ENCODE measurements around the gene TGM1. TPM values are rescaled to one million over a fixed set of nuclear protein-coding genes. Genes with fewer than 3 reads are reported as not detected.

Gene TGM1
- total and polyA plus RNA-seq, 5 donors from 2014 or later, result 4.0 TPM; not detected in 4

- H3K27me3 ChIP-seq (ENCODE audit: control insufficient read depth, insufficient read depth, low read length), result no peaks in the 10 kb centered on the region
- Mint-ChIP-seq H3K4me3 (peak within 1 kb of the TSS in 3 of 4 donors; percentile 43 to 73 (median 68)), H3K4me1 (peaks cover 17 to 56% (median 29%) of the 10 kb centered on the region in 4 donors), H3K27ac (peak within 1 kb of the TSS; percentile 23 to 85 (median 65)), H3K27me3 (no peaks in the 10 kb centered on the region), H3K9me3 (no peaks in the 10 kb centered on the region), H3K36me3 (peaks cover 33% of the 10 kb centered on the region)
- no peak within 1 kb of the TSS for H3K4me3 ChIP-seq (ENCODE audit: low read depth, low read length)
- H3K27ac ChIP-seq (ENCODE audit: insufficient read depth, low read length, poor library complexity, severe bottlenecking), result no peak within 1 kb of the TSS
- ATAC-seq (ENCODE audit: low read depth in 2 of 2) (no peak), DNase-seq (peak; percentile 47 to 59 (median 56))
- no peaks in the 10 kb centered on the region for H3K9me3 ChIP-seq (ENCODE audit: control insufficient read depth in 2 of 2, low read length in 2 of 2)
- peaks cover 45% of the 10 kb centered on the region for H3K36me3 ChIP-seq (ENCODE audit: control insufficient read depth, insufficient read depth, low read length)
- H3K4me1 ChIP-seq (ENCODE audit: control insufficient read depth, insufficient read depth, low read length, poor library complexity, severe bottlenecking), result peaks cover 45% of the 10 kb centered on the region
Observed at GRCh38 chr14:24307575-24308341, 44.8 kb upstream of the TGM1 start, which contains the start of gene CIDEB. CIDEB (minus strand) TSS chr14:24307977; CDS start chr14:24307858, 119 bp downstream.

DNA sequence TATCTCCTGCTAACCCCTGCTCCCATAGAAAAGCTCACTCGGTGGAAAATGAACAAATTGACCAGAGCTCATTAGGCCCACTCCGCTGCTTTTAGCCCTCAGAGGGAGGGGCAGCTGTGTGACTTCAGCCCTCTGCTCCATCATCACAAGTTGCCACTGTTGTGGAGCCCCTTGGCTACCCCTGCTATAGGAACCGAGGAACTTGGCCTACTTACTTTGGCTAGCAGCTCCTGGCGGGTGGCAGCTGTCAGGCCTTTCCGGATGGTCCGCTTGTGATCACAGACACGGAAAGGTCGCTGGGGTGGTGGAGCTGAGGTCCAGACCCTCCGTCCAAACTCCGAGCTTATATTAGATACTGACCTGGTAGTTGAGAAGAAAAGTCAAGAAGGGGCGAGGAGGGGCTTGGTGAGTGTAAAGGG is 44.2 kb upstream of the TGM1 start:
- Mint-ChIP-seq H3K4me3 (peak overlapping the region in 1 of 4 donors; percentile 58), H3K27me3 (no peaks in the 10 kb centered on the region), H3K36me3 (peaks cover 35% of the 10 kb centered on the region), H3K9me3 (no peaks in the 10 kb centered on the region), H3K27ac (peak overlapping the region in 2 of 3 donors; percentile 64 to 69), H3K4me1 (peaks cover 14 to 50% (median 25%) of the 10 kb centered on the region in 4 donors)
- H3K4me3 ChIP-seq (ENCODE audit: low read depth, low read length), result no peak overlapping the region
- no peaks in the 10 kb centered on the region for H3K27me3 ChIP-seq (ENCODE audit: control insufficient read depth, insufficient read depth, low read length)
- H3K27ac ChIP-seq (ENCODE audit: insufficient read depth, low read length, poor library complexity, severe bottlenecking), result no peak overlapping the region
- peaks cover 39% of the 10 kb centered on the region for H3K4me1 ChIP-seq (ENCODE audit: control insufficient read depth, insufficient read depth, low read length, poor library complexity, severe bottlenecking)
- DNase-seq (no peak), ATAC-seq (ENCODE audit: low read depth in 2 of 2) (no peak)
- H3K9me3 ChIP-seq (ENCODE audit: control insufficient read depth in 2 of 2, low read length in 2 of 2), result no peaks in the 10 kb centered on the region
- H3K36me3 ChIP-seq (ENCODE audit: control insufficient read depth, insufficient read depth, low read length), result peaks cover 51% of the 10 kb centered on the region

DNA sequence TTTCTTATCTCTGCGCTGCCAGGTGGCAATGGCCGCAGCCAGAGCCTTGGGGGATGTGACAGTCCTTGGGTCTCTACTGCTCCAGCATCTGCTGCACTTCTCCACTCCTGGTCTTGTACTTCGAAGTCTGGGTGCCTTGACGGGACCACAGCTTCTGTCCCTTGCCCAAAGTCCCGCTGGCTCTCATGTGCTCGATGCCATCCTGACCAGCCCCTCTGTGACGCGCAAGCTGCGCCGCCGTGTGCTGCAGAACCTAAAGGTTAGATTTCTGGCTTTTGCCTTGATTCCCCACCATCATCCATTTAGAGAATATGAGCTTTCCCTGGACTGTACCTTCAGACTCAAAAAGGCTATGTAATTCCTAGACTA is 41.0 kb upstream of the TGM1 start:
- Histone ChIP-seq H3K9me3 (ENCODE audit: control insufficient read depth in 2 of 2, low read length in 2 of 2) (no peaks in the 10 kb centered on the region), H3K27ac (ENCODE audit: insufficient read depth, low read length, poor library complexity, severe bottlenecking) (no peak overlapping the region), H3K27me3 (ENCODE audit: control insufficient read depth, insufficient read depth, low read length) (no peaks in the 10 kb centered on the region), H3K36me3 (ENCODE audit: control insufficient read depth, insufficient read depth, low read length) (peaks cover 59% of the 10 kb centered on the region), H3K4me1 (ENCODE audit: control insufficient read depth, insufficient read depth, low read length, poor library complexity, severe bottlenecking) (peaks cover 26% of the 10 kb centered on the region), H3K4me3 (ENCODE audit: low read depth, low read length) (no peak overlapping the region)
- peak overlapping the region in 2 of 4 donors; percentile 29 to 36 for H3K4me3 Mint-ChIP-seq
- no peaks in the 10 kb centered on the region for H3K27me3 Mint-ChIP-seq
- H3K27ac Mint-ChIP-seq, result no peak overlapping the region
- no peak for DNase-seq
- peaks cover 12 to 56% (median 30%) of the 10 kb centered on the region in 4 donors for H3K4me1 Mint-ChIP-seq
- H3K9me3 Mint-ChIP-seq, result no peaks in the 10 kb centered on the region
- peaks cover 37% of the 10 kb centered on the region for H3K36me3 Mint-ChIP-seq
- ATAC-seq (ENCODE audit: low read depth in 2 of 2), result no peak

DNA sequence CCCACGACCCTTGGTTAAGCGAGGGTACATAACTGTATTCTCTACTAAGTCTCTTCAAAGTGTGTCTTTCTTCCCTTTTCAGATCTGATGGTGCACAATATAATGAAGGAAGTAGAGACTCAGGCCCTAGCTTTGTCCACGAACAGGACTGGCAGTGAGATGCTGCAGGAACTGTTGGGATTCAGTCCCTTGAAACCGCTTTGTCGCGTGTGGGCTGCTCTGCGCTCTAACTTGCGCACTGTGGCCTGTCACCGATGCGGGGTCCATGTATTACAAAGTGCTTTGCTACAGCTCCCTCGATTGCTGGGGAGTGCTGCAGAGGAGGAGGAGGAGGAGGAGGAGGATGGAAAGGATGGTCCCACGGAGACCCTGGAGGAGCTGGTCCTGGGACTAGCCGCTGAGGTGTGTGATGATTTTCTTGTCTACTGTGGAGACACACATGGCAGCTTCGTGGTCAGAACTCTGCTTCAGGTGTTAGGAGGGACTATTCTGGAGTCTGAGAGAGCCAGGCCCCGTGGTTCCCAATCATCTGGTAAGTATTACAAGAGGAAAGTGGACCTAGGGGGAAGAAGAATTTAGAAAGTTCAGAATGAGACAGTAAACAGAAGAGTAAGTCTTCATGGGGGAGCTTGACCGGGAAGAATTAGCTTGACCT is 37.5 kb upstream of the TGM1 start:
- Mint-ChIP-seq H3K9me3 (no peaks in the 10 kb centered on the region), H3K4me3 (peak overlapping the region; percentile 89 to 97 (median 93)), H3K27me3 (no peaks in the 10 kb centered on the region), H3K36me3 (peaks cover 28% of the 10 kb centered on the region), H3K4me1 (peaks cover 22 to 58% (median 42%) of the 10 kb centered on the region in 4 donors), H3K27ac (peak overlapping the region; percentile 38 to 99 (median 92))
- Histone ChIP-seq H3K27ac (ENCODE audit: insufficient read depth, low read length, poor library complexity, severe bottlenecking) (peak overlapping the region; percentile 84), H3K9me3 (ENCODE audit: control insufficient read depth in 2 of 2, low read length in 2 of 2) (no peaks in the 10 kb centered on the region), H3K4me1 (ENCODE audit: control insufficient read depth, insufficient read depth, low read length, poor library complexity, severe bottlenecking) (peaks cover 31% of the 10 kb centered on the region), H3K36me3 (ENCODE audit: control insufficient read depth, insufficient read depth, low read length) (peaks cover 51% of the 10 kb centered on the region), H3K27me3 (ENCODE audit: control insufficient read depth, insufficient read depth, low read length) (no peaks in the 10 kb centered on the region), H3K4me3 (ENCODE audit: low read depth, low read length) (peak overlapping the region; percentile 86)
- ATAC-seq (ENCODE audit: low read depth in 2 of 2) (no peak), DNase-seq (no peak)

DNA sequence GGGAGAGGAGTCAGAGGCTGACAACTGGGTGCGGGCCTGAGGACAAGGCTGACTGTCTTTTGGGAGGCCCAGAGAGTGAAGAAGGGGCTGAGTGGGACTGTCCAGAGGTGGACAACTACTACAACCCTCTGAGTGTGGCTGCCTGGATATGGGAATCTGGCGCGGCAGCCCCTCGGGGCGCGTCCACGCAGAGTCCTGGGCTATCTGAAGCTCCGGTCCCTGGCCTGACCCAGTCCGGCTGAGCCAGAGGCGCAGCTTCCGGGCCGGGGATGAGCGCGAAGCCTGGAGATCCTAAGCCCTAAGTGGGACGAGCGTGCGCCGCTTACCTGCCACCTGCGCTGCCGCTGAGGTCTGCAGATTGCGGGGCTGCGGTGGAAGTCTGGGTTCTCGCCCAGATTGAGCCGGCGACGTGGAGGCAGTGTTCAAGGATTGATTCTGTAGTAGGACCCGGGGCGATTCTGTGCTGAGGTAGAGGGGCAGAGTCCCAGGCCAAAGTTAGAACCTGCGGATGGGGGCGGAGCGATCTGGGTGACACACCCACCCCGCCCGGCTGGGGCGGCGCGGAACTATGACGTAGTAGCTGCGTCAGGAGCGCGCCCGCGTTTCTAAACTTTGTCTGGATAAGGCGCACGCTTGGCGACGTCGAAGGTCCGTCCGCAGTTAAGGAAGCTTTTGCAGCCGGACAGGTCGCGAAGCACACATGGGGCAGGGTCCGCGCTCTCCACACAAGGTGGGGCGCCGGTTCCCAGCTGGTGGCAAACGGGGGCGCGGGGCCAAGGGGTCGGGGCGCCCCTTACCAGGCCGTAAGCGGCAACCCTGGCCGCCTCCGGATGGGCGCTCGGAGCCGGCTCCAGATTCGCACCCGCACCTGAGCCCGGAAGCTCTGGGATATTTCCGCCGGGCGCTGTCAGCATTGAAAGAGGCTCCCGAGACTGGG is 36.5 kb upstream of the TGM1 start, which contains the start of the genes DHRS1 and NOP9:
Gene DHRS1 (minus strand): TSS at position 526 of the 937 bp plus-strand sequence. CDS start 674 bp downstream, outside the sequence.
Gene NOP9 (plus strand): TSS at position 596 of the 937 bp plus-strand sequence. CDS start 105 bp downstream, at position 701.
- Mint-ChIP-seq H3K9me3 (no peaks in the 10 kb centered on the region), H3K27ac (peak within 1 kb of the TSS; percentile 76 to 99 (median 92)), H3K4me3 (peak within 1 kb of the TSS; percentile 89 to 97 (median 93)), H3K27me3 (no peaks in the 10 kb centered on the region), H3K4me1 (peaks cover 22 to 56% (median 40%) of the 10 kb centered on the region in 4 donors), H3K36me3 (peaks cover 21% of the 10 kb centered on the region)
- peak; percentile 88 to 94 (median 91) for DNase-seq
- Histone ChIP-seq H3K4me3 (ENCODE audit: low read depth, low read length) (peak within 1 kb of the TSS; percentile 86), H3K36me3 (ENCODE audit: control insufficient read depth, insufficient read depth, low read length) (peaks cover 48% of the 10 kb centered on the region), H3K4me1 (ENCODE audit: control insufficient read depth, insufficient read depth, low read length, poor library complexity, severe bottlenecking) (peaks cover 31% of the 10 kb centered on the region), H3K9me3 (ENCODE audit: control insufficient read depth in 2 of 2, low read length in 2 of 2) (no peaks in the 10 kb centered on the region), H3K27ac (ENCODE audit: insufficient read depth, low read length, poor library complexity, severe bottlenecking) (peak within 1 kb of the TSS; percentile 84), H3K27me3 (ENCODE audit: control insufficient read depth, insufficient read depth, low read length) (no peaks in the 10 kb centered on the region)
- peak; percentile 80 to 86 for ATAC-seq (ENCODE audit: low read depth in 2 of 2)

- H3K4me3 Mint-ChIP-seq, result peak overlapping the region; percentile 89 to 97 (median 93)
- peaks cover 22 to 56% (median 40%) of the 10 kb centered on the region in 4 donors for H3K4me1 Mint-ChIP-seq
- peaks cover 41% of the 10 kb centered on the region for H3K36me3 ChIP-seq (ENCODE audit: control insufficient read depth, insufficient read depth, low read length)
- peak overlapping the region; percentile 68 for H3K4me3 ChIP-seq (ENCODE audit: low read depth, low read length)
- H3K27me3 Mint-ChIP-seq, result no peaks in the 10 kb centered on the region
- H3K9me3 Mint-ChIP-seq, result no peaks in the 10 kb centered on the region
- no peaks in the 10 kb centered on the region for H3K9me3 ChIP-seq (ENCODE audit: control insufficient read depth in 2 of 2, low read length in 2 of 2)
- peaks cover 24% of the 10 kb centered on the region for H3K36me3 Mint-ChIP-seq
- ATAC-seq (ENCODE audit: low read depth in 2 of 2) (peak in 1 of 2 donors; percentile 4), DNase-seq (no peak)
- H3K27ac Mint-ChIP-seq, result peak overlapping the region; percentile 76 to 99 (median 92)
- no peaks in the 10 kb centered on the region for H3K27me3 ChIP-seq (ENCODE audit: control insufficient read depth, insufficient read depth, low read length)
- peaks cover 31% of the 10 kb centered on the region for H3K4me1 ChIP-seq (ENCODE audit: control insufficient read depth, insufficient read depth, low read length, poor library complexity, severe bottlenecking)
- H3K27ac ChIP-seq (ENCODE audit: insufficient read depth, low read length, poor library complexity, severe bottlenecking), result peak overlapping the region; percentile 84
Observed at GRCh38 chr14:24298892-24299254, 35.9 kb upstream of the TGM1 start.

All from CD4-positive, CD25-positive, alpha-beta regulatory T cell (primary cell).